ENCODE measurements around the gene SMC6. TPM values are rescaled to one million over a fixed set of nuclear protein-coding genes. Genes with fewer than 3 reads are reported as not detected.

Gene SMC6
- total RNA-seq, 2 experiments from 2014 or later: 35.2 to 37.2 TPM

DNA sequence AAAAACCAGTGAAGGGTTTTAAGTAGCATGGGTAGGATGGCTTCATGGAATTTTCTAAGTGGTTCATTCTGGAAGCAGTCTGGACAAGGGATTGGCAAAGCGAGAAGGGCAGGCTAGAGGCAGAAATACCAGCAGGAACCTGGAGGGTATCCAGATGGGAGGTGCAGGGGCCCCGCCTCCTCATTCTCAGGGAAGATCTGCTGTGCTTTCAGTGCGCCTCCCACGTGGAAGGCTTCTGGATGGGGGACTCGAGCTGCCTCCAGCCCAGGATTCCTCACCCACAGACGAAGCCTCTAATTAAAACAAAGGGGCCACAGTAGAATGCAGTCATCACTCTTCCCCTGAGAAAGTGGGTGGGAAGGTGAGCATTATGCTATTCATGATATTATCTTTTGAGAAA, 133.3 kb downstream of the SMC6 start:
- H3K4me1 Mint-ChIP-seq (ENCODE audit: low read depth): no peaks in the 10 kb centered on the region
- H3K9me3 Mint-ChIP-seq (ENCODE audit: insufficient read depth): no peaks in the 10 kb centered on the region
- no peak for ATAC-seq
- H3K4me3 Mint-ChIP-seq: no peak overlapping the region
- H3K36me3 Mint-ChIP-seq (ENCODE audit: low read depth): no peaks in the 10 kb centered on the region
- CTCF ChIA-PET: no interaction called here
- H3K27ac Mint-ChIP-seq: no peak overlapping the region
- H3K27me3 Mint-ChIP-seq (ENCODE audit: low read depth): no peaks in the 10 kb centered on the region
- DNase-seq: no peak
- POLR2A ChIA-PET: no interaction called here

DNA sequence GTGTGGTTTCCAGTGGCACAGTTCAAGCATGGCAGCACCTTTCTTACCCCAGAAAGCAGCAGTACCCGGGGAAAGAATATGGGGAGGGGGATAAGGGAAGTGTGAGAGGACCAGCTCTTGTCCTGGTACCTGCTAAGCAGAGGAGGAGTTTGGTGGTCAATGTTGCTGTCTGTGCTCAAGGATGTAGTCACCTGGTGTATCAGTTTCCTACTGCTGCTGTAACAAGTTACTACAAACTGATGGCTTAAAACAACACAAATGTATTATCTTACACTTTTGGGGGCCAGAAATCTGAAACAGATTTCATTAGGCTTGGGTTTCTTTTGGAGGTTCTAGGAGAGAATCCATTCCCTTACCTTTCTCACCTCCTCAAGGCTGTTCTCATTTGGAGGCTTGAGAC, 135.7 kb downstream of the SMC6 start:
- CTCF ChIA-PET: no interaction called here
- Mint-ChIP-seq H3K27me3 (ENCODE audit: low read depth) (no peaks in the 10 kb centered on the region), H3K4me3 (no peak overlapping the region), H3K4me1 (ENCODE audit: low read depth) (no peaks in the 10 kb centered on the region), H3K27ac (no peak overlapping the region), H3K9me3 (ENCODE audit: insufficient read depth) (no peaks in the 10 kb centered on the region), H3K36me3 (ENCODE audit: low read depth) (no peaks in the 10 kb centered on the region)
- no peak for DNase-seq
- no peak for ATAC-seq
- POLR2A ChIA-PET: no interaction called here

DNA sequence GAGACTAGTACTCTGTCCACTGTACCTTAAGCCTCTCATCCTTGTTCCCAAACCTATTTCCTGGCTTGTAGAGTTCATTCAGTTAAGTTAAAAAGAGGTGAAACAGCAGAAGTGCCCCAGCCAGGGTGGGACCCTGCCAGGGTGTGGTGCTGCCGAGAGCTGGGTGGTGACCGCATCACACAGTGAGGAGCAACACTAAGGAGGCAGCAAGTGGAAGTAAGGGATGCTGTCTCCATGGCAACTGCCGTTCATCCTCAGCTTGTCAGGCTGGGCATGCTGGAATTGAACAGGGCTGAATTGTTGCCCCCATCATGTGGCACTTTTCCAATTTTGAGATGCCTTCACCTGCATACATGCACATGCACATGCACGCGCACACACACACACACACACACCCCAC, 136.1 kb downstream of the SMC6 start:
- DNase-seq (no peak), ATAC-seq (no peak)
- no peaks in the 10 kb centered on the region for H3K27me3 Mint-ChIP-seq (ENCODE audit: low read depth)
- CTCF ChIA-PET: no interaction called here
- H3K4me3 Mint-ChIP-seq: no peak overlapping the region
- H3K9me3 Mint-ChIP-seq (ENCODE audit: insufficient read depth): no peaks in the 10 kb centered on the region
- no peaks in the 10 kb centered on the region for H3K36me3 Mint-ChIP-seq (ENCODE audit: low read depth)
- POLR2A ChIA-PET: no interaction called here
- no peak overlapping the region for H3K27ac Mint-ChIP-seq
- no peaks in the 10 kb centered on the region for H3K4me1 Mint-ChIP-seq (ENCODE audit: low read depth)

DNA sequence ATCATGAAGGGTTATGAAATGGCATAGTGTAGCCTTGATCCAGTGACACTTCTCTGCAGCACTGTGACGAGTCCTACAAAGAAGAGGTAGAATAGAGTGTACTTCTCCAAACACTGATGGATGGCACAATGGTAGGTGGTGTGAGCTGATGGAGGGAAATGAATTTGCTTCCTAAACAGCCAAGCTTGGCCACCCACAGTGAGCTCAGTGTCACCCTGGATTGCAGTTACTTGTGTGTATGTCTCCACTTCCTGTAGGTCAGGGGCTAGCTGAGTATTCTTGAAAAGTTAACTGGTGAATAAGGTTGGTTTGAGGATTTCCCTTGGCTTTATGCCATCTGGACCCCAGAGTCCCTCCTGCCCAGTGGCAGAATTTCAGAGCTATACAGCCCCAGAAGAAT, 137.2 kb downstream of the SMC6 start:
- Mint-ChIP-seq H3K36me3 (ENCODE audit: low read depth) (no peaks in the 10 kb centered on the region), H3K9me3 (ENCODE audit: insufficient read depth) (no peaks in the 10 kb centered on the region), H3K27me3 (ENCODE audit: low read depth) (no peaks in the 10 kb centered on the region), H3K27ac (no peak overlapping the region), H3K4me3 (no peak overlapping the region), H3K4me1 (ENCODE audit: low read depth) (no peaks in the 10 kb centered on the region)
- ChIA-PET POLR2A (no interaction called here), CTCF (no interaction called here)
- DNase-seq (no peak), ATAC-seq (no peak)

DNA sequence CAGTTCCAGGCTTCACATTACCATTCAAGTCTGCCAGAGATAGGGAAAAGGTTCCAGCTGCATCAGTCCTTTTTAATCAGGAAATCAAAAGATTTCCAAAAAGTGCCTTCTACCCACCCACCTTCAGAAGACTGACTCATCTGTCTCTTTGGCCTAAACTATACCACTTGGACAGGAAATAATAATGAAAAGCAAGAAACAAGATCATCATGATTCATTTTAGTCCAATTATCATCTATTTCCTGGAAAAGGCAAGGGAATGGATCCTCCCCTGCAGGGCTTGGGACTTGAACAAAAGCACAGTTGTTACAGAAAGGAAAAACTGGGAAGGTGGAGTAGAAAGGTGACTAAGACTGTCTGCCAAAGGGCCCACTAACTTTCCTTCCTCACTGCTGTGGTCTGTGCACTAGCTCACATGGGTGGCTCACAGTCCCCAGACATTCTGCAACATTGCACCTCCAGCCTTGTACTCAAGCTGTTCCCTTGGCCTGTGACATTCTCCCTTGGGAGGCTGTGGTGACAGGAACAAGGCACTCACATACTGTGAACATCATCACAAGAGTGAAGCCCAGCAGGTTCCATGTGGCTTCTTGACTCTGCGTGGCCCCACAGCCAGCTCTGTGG, 137.8 kb downstream of the SMC6 start:
- Mint-ChIP-seq H3K4me3 (no peak overlapping the region), H3K36me3 (ENCODE audit: low read depth) (no peaks in the 10 kb centered on the region), H3K27me3 (ENCODE audit: low read depth) (no peaks in the 10 kb centered on the region), H3K9me3 (ENCODE audit: insufficient read depth) (no peaks in the 10 kb centered on the region), H3K4me1 (ENCODE audit: low read depth) (no peaks in the 10 kb centered on the region), H3K27ac (no peak overlapping the region)
- ChIA-PET CTCF (no interaction called here), POLR2A (no interaction called here)
- ATAC-seq (no peak), DNase-seq (no peak)

DNA sequence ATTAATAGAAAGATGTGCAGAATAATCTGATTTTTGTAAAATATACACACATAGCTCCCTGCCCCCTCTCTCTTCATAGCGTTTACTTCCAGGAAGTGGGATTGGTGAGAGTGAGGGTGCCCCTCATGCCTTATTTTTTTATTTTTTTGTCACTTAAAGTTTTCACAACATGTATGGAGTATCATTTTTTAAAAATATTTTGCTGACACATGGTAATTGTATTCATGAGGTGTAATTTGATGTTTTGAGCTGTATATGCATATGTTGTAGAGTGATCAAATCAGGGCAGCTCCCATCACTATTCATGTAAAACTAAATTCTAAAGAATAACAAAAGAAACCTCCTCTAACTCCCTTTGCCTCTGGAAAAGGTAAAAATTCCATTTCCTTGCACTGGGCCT, 138.5 kb downstream of the SMC6 start:
- H3K36me3 Mint-ChIP-seq (ENCODE audit: low read depth): no peaks in the 10 kb centered on the region
- H3K4me3 Mint-ChIP-seq: no peak overlapping the region
- H3K27ac Mint-ChIP-seq: no peak overlapping the region
- ChIA-PET POLR2A (no interaction called here), CTCF (no interaction called here)
- no peak for ATAC-seq
- no peaks in the 10 kb centered on the region for H3K9me3 Mint-ChIP-seq (ENCODE audit: insufficient read depth)
- DNase-seq: no peak
- peaks cover 3% of the 10 kb centered on the region for H3K27me3 Mint-ChIP-seq (ENCODE audit: low read depth)
- H3K4me1 Mint-ChIP-seq (ENCODE audit: low read depth): no peaks in the 10 kb centered on the region

DNA sequence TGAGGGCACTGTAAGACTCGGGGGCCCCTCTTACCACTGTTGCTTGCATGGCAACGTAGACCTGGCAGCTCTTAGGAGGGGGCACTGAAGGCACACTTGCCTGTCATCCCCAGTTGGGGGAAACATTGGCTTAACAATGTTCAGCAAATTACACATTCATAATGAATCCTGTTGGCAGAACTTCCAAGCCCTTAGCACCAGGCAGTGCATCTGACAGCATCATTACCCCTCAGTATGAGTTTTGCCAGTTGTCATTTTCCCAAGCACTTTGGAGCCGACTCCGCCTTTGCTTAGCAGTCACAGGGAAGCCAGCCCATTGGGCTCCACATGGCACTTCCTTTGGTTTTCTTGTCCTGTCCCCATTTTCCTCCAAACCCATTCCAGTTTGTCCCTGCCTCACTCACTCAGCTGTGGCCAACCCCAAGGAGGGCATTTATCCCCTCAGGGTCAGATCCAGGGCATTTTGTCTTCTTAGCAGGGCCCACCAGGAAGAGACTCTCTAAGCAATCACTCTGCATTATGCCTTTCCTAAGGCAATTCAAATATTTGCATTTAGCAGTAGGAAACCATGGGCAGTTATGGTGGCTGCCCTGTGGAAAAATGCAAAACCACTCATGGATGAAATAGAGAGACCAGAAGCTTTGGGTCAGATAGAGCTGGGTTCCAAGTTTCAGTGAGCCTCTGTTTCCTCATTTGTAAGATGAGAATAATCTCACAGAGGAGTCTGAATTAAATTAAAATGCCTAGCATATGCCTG, 139.3 kb downstream of the SMC6 start:
- ChIA-PET CTCF (no interaction called here), POLR2A (no interaction called here)
- H3K27me3 Mint-ChIP-seq (ENCODE audit: low read depth): peaks cover 3% of the 10 kb centered on the region
- DNase-seq: no peak
- no peaks in the 10 kb centered on the region for H3K9me3 Mint-ChIP-seq (ENCODE audit: insufficient read depth)
- no peaks in the 10 kb centered on the region for H3K4me1 Mint-ChIP-seq (ENCODE audit: low read depth)
- H3K36me3 Mint-ChIP-seq (ENCODE audit: low read depth): no peaks in the 10 kb centered on the region
- H3K27ac Mint-ChIP-seq: no peak overlapping the region
- ATAC-seq: no peak
- no peak overlapping the region for H3K4me3 Mint-ChIP-seq

Other genes with a start within 250 kb of the SMC6 start
- gene RAD51AP2, start 235.4 kb downstream of the SMC6 start, total RNA-seq: not detected
- not detected for gene VSNL1, start 213.1 kb downstream of the SMC6 start, total RNA-seq
- gene GEN1, start 328 bp upstream of the SMC6 start, total RNA-seq: 10 to 100 TPM; 37.1 to 44.0 TPM
- gene MSGN1, start 62.6 kb upstream of the SMC6 start, total RNA-seq: not detected
- gene KCNS3, start 124.9 kb upstream of the SMC6 start, total RNA-seq: not detected

Data from activated CD8-positive, alpha-beta T cell treated with anti-CD3 and anti-CD28 coated beads, Interleukin-2, amount 10 ng/mL, durations not matched to agents 7 days and 5 days (primary cell).